Eye (tissue), 1 donor: ENCODE measurements around the gene ARHGAP6.

Source experiments
- DNase-seq: peaks from one replicate; pipeline ENCODE4 v3.0.0-alpha.2; 2015

ARHGAP6 gene

DNA sequence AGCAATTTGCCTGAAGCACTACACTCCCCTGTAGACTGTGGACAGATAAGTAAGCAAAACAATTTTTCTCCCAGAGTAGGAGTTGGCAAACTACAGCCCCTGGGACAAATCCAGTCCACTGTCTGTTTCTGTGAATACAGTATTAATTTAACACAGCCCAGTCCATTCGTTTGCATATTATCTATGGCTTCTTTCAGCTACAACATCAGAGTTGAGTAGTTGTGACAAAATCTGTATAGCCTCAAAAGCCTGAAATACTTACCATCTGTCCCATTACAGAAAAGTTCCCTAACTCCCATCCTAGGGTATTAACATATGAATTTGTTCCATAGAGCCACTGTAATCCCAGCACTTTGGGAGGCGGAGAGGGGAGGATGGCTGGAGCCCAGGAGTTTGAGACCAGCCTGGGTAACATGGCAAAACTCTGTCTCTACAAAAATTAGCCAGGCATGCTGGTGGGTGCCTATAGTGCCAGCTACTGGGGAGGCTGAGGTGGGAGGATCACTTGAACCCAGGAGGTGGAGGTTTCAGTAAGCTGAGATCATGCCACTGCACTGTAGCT, 319.5 kb downstream of the ARHGAP6 start:
- no peak for DNase-seq

DNA sequence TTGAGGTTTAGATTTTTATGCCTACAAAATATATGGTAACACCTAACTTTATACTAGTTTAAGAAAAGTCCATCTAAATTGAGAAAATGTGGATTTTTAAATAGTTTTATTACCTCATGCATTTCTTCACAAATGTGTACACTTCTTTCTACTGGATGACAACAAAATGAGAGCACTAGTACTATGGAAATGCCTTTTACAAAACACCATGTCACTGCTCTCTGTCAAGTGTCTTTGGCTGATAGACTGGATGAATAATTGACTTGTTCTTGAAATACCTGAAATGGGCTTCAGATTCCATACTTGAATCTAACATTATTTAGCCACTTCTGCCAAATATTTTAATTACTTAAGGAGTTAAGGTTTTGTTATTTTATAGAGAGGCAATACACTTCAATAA, 323.0 kb downstream of the ARHGAP6 start:
- DNase-seq, result no peak

DNA sequence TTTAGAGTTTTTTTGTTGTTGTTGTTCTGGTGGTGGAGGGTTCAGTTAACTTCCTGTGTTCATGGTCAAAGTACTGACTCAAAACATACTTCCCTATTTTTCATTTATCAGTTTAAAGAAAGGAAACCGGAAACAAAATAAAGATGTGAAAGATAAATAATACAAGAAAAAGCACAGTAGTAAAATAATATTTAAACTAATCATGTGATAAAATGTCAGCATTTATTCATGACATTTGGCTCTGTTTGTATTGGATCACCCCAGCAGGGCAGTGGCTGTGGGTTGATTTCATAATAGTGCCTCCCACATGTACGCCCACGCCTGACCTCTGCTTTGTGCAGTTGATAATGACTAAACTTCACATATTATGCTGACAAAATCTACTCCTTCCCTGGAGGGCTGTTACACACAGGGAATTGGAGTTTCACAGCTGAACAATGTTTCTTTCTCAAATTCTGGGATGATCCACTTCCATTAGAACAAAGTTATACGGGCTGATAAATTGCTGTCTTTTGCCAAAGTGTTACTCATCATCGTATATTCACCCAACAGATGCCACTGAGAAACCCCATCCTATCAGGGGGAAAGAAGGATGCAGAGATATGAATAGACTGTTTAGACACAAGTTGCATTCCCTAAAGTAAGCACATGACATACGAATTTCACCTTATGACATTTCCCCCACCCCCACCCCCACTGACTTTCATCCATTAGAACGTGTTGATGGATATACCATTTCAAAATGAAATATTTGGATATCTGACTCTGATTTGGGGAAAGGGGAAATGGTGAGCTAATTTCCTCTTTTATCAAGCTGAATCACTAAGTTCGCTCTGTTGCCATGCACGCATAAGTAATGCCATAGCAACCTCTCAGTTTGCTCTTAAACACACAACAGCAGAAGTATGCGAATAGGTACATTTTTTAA, 324.2 kb downstream of the ARHGAP6 start:
- DNase-seq, result peak; percentile 15

DNA sequence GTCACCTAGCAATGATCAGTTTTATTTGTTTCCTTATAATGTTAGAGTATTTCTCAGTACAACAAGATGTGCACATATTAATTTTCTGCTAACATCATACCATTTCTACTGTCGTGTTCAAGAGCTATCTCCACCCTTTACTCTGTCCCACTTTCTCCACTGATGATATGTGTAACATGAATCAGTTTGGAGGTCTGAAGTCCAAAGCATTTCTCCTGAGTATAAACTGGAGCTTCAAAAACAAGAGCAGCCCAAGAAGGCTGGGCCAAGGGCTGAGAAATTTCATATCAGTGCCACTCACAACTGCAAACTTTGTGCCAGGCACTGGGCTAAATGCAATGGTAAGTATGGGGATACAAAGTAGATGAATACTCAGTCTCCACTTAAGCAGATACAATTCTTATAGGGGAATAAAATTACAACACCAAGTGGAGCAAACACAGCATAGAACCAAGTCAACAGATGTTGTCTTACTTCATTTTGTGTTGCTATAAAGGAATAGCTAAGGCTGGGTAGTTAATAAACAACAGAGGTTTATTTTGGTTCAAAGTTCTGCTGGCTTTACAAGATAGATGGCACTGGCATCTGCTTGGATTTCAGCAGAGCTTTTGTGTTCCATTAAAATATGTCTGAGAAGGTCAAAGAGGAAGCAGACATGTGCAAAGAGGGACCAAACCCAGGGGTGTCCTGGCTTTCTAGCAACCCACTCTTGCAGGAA, 328.3 kb downstream of the ARHGAP6 start:
- DNase-seq, result no peak

DNA sequence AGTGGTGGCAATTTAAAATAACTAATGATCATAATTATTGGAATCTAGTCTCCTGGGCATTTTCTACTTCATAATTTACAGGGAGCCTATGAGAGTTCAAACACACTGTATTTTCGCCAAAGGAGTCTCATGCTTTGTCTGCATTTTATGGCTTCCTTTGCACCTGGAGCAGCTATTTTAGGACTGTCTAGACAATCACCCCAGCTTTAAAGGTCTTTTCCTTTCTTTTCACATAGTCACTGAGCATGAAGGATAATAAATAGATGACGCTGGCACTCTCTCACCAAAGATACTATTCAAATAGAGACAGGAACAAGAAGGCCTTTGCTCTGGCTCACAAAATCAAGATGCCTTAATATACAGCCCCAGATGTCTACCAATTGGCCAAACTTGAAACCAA, 329.5 kb downstream of the ARHGAP6 start:
- DNase-seq, result no peak

DNA sequence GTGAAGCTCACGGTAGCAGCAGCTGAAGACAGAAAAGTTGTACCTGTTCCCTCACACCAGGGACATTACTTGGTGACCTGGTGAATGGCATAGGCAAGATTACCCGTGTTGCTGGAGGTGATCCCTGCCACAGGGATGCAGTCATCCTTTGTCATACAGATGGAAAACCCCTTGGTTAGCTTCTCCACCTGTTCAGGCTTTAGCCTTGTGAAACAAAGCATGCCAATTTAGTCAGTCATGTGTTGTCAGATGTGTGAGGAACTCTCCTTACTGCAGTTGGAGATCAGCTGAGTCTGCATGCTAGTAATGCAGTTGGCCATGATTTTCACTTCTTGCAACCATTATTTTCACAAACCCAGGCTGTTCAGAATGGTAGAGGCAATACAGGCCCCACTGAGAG, 331.6 kb downstream of the ARHGAP6 start:
- DNase-seq, result no peak

DNA sequence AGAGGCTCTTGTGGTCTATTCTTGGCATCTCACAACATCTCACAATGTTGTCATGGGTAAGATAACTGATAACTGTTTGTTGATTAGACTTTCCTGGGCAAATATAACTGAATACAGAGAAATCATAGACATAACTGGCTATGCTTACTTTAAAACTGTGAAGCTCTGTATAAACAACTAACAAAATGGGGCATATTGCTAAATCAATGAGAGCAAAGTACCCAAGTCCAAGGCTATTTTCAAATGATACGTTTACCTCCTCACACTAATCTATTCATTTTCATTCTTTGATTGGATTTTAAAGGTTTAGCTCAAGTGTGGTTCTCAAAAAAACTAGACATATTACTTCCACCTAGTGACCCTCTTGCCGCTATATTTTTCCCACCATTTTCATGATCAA, 333.9 kb downstream of the ARHGAP6 start:
- DNase-seq, result no peak

DNA sequence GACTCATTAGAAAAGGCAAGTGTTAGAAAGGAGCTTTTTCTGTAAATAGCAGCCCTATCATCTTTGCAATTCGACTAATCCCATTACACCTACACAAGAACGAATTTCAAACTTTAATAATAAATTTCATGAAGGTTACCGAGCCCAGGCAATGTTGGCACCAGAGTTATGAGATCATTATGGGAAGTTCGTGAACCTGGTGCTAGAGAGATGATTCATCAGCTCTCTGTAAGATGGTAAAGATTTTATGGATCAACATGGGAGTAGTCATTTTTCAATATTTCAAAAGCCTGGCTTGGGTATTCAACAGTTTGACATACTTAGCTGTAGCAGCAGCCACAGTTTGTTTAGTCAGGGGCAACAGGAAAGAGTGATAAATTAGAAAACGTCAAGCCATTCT, 336.7 kb downstream of the ARHGAP6 start:
- no peak for DNase-seq

DNA sequence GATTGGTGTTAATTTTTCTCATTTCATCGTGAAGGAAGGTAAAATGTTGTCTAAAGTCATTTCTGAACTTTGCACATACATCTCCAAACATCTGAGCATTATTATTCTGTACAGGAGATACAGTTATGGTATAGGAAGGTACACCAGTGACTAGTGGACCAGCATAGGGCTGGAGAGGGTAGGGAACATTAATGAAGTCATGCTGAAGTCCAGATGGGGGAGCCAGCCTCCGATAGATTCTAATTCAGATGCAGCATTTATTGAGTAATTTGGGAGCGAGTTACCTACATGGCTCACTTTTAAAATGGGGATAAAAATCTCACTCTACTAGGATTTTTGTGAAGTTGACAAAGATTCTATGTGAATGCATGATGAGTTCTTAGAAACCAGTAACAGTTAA, 337.6 kb downstream of the ARHGAP6 start:
- no peak for DNase-seq

DNA sequence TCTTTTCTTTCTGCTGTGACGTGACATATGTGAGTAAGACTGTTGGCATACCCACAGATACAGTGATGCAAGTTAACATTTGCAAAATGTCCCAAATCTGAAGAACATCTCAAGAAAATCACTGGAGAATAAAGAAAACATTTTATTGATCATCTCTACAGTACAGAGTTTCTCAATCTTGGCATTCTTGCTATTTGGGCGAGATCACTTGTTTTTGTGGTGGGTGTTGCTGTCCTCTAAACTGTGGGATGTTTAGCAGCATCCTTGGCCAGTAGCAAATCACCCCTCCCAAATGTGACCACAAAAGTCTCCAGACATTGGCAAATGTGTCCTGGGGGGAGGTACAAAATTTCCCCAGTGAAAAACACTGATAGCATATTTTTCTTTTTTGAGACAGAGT, 343.7 kb downstream of the ARHGAP6 start:
- no peak for DNase-seq

DNA sequence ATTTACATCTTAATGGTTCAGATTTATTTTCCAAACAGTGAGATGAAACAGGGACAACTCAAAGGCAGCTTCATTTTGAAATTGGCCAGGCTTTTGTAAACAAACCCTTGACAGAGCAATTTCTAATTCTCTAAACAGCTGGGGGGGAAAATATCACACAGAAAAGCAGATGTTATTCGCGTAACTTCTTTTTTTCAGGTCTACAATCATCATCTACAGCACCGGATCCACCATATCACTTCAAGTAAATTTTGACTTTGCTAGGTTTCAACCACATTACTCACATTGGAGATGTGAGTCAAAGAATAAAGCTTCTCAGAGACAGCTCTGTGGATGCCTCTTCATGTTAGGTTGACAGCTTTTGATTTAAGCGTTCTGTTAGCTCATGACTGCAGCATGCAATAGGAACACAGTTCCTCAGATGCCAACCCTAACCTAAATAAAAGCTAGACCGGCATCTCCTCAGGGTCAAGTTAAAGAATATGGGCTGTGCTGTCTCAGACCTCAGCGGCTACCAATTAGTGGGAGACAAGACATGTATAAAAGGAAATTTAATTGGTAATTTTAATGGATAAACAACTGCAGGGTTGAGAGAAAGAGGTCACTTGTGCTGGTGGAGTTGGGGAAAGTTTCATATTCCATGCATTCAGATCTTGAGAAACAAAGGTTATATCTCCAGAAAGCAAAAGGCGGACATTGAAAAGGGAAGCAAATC, 345.8 kb downstream of the ARHGAP6 start:
- DNase-seq, result peak; percentile 63

DNA sequence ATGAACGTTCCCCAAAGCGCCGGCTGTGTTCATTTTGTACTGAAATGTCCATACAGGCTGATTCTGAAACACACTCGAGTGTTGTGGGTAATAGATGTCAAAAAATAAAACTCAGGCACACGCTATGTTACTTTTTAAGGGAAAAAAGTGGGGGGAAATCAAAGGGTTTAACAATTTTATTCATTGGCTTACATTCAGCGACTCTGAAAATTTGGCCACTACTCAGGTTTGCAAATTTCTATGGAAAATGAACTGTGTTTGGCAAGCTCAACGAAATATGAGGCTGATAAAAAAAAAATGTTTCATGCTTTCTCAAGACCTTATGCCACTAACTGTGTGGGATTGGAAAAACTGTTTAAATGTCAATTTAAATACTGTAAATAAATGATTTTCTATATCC, 354.0 kb downstream of the ARHGAP6 start:
- DNase-seq, result peak; percentile 9

DNA sequence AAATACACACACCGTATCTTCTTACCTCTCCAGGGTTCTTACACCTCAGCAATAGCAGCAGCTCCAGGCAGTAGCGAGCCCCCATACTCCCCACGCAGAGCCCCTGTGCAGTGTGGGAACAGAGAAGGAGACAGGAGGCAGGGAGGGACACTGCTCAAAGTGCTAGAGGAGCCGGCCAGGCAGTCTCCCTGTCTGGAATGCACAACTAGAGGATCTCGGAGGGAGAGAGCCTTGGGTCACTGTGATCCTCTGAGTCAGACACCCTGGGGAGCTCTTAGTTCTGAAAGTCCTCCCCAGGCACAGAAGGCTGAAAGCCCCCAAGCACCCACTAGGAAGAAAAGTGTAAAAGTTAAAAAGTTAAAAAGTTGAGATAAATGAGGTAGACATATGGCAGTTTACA, 356.5 kb downstream of the ARHGAP6 start:
- DNase-seq, result no peak

DNA sequence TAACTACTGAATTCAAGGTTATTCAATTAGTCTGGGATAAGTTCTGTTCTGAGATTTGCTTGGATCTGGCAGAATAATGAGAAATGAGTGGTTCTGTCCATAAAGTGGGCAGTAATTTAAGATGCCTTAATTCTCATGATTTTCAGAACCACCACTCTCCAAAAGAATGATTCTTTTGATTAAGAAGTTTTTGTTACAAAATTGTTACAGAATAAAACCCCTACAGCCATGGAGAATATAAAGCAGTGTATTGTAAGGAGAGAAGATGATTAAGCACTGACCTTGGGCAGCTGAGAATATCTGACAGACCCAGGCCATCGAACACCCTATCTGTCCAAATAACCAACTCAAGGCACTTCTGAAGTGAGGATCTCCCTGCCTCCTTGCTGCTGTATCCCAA, 360.1 kb downstream of the ARHGAP6 start:
- no peak for DNase-seq

DNA sequence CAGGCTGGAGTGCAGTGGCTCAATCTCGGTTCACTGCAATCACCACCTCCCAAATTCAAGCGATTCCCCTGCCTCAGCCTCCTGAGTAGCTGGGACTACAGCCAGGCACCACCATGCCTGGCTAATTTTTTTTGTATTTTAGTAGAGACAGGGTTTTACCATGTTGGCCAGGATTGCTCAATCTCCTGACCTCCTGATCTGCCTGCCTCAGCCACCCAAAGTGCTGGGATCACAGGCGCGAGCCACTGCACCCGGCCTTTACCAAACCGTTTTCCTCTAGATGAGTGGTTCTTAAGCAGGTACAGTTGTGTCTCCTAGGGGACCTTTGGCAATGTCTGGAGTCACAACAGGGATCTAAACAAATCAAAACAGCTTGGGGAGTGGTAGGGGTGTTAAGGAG, 360.9 kb downstream of the ARHGAP6 start:
- DNase-seq, result no peak

DNA sequence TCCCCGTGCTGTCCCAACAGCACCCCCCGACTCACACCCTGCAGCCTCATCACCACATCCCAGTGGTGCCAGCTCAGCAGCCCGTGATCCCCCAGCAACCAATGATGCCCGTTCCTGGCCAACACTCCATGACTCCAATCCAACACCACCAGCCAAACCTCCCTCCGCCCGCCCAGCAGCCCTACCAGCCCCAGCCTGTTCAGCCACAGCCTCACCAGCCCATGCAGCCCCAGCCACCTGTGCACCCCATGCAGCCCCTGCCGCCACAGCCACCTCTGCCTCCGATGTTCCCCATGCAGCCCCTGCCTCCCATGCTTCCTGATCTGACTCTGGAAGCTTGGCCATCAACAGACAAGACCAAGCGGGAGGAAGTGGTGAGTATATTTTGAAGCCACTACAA, 367.1 kb downstream of the ARHGAP6 start:
- DNase-seq, result no peak

DNA sequence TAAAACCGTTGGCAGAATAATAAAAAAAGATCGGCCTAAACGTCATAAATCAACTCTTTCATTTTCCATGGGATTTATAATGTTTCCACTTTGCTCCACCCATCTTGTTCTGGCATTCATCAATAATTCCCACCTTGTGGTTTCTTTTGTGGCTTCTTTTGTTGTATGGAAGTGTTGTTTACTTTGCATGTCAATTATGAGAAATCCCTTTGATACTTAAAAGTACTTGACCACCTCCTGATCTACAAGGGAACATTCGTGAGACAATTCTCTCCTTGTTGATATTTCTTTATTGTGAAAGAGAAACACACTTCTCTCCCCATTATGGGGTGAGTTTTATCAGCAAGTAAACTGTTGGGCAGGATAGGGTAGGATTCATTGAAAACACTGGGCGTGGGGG, 369.7 kb downstream of the ARHGAP6 start:
- no peak for DNase-seq

DNA sequence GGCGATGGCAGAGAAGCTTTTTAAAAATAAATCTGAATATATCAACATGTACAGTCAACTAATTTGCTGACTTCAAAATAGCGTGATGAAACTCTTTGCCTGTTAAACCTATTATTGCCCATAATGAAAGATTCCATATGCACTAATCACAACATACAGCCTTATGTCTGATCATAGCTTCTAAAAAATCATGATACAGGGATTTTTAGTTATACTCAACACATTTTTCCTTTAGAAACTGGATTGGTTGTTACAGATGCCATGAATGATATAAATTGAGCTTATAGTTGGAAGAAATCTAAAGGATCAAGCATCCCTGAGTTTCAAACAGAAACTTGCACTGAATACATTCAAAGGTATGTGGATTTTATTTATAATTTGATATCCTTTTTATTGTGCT, 372.6 kb downstream of the ARHGAP6 start, which contains the start of gene AMELX:
Gene AMELX (plus strand): TSS at position 301 of the 400 bp plus-strand sequence. CDS start 1,376 bp downstream, outside the sequence.
- no peak for DNase-seq

DNA sequence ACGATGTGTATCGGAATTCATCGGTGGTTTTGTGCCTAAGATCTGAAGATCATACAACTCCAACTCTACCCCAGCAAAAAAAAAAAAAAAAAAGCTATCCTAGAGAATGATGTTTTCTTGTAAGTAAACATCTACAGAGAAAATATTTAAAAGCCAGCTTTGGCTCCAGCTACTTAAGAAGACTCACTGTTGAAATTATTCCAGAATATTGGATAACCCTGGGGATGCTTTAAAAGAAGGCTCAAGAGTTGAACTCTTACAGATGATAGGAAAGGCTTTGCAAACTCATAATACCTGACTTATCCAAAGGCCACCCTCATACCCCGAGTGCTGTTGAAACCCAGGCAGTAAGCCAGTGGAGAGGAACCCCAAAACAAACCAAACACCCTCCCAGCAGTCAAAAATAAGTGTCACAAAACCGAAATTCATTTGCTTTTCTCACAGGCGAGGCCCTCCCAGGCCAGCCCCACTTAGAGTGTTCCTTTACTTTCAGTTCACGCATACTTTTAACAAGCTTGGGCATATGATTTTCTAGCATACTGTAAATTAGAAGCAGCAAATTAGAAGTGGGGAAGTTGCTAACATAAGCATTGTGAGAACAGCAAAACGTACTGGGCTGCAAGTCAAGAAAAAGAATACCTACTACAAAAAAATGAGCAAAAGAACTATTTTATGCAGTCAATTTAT, 375.2 kb downstream of the ARHGAP6 start:
- no peak for DNase-seq

DNA sequence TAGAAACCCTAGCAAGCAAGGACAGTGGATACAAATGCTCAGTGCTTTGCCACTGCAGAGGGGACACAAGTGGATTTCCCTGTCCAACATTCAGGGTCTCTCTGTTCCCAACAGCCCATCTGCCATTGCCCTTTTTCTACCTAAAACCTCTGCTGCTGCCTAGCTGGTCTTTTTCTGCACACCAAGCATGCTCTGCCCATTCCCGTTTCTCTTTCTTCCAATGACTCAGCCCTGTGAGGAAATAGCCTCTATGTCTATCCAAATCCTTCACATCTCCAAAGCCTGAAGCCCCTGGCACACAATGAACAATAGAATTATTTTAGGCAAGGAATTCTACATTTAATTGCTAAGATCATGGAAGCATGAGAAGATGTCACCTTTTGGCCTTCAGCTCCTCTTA, 378.2 kb downstream of the ARHGAP6 start:
- no peak for DNase-seq

DNA sequence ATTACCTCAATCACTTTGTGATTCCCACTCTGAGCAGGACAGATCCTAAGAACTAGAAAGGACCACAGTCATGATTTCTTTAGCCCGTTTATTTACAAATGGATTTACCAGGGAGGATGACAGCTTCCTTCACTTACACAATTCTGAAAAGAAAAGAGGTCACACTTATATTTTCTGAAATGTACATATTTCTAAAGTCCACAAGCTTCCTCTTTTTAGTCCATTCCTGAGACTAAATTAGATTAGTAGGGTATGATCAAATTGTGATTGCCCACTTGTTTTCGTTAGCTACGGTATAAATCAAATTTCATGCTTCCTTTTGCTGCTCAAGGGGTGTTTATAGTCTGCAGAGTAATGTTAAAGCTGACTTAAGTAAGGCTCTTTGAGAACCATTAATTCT, 380.1 kb downstream of the ARHGAP6 start:
- no peak for DNase-seq

DNA sequence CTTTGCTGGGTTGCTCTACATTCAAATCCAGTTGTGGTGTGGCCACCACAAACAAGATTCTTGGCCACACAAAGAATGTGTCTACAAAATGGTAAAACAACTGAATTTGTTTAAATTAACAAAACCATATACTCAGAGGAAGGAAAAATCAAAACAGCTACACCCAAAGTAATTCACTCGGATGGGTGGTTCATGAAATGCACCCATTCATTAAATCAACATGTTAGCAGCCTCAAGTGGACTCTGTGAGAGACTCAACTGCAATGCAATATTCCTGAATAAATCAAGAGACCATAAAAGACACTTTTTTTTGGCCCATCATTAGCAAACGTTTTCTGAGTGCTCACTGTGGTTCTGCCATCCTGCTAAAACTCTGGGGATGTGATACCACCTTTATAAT, 383.7 kb downstream of the ARHGAP6 start:
- DNase-seq, result no peak

DNA sequence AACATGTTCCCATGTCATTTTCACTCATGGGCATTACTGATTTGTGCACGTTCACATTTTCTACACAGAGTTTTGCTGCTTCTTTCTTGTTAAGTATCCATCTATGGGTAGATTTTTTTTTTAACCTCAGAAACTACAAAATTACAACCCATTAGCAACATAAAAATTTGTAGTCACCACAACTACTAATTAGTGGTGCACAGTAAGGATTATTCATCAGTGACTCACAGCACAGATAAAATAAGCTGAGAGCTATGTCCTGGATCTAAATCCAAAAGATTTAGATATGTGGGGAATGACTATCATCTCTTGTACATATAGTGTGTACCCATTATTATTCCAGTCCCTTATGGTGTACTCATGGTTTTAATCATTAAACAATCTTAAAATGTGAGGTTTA, 392.2 kb downstream of the ARHGAP6 start:
- DNase-seq, result no peak
